WTC11 (cell line): ENCODE data around the gene PCBP1.

ENCODE experiments used
- CREM ChIP-seq: sonication (generic); formaldehyde crosslinking; IDR thresholded peaks from 2 replicates; pipeline ENCODE4 v1.8.1; 2022; ENCODE audit warnings: mild to moderate bottlenecking, missing genetic modification reagents, moderate library complexity
- HMGA2 ChIP-seq: fragments of 250-450 bp; sonication (Bioruptor Pico); IDR thresholded peaks from 2 replicates; pipeline ENCODE4 v1.4.0; 2021; ENCODE audit warnings: mild to moderate bottlenecking, moderate library complexity
- SP1 ChIP-seq: sonication (generic); formaldehyde crosslinking; conservative IDR thresholded peaks from 2 replicates; pipeline ENCODE4 v1.8.1; 2022; ENCODE audit warnings: missing genetic modification reagents
- TP53 ChIP-seq: sonication (generic); formaldehyde crosslinking; IDR thresholded peaks from 2 replicates; pipeline ENCODE4 v1.8.1; 2023; ENCODE audit warnings: mild to moderate bottlenecking, missing genetic modification reagents
- ZNF232 ChIP-seq: sonication (generic); formaldehyde crosslinking; IDR thresholded peaks from 2 replicates; pipeline ENCODE4 v1.8.0; 2022; ENCODE audit warnings: mild to moderate bottlenecking, missing genetic modification reagents
- ZNF263 ChIP-seq: sonication (generic); formaldehyde crosslinking; IDR thresholded peaks from 2 replicates; pipeline ENCODE4 v1.8.1; 2022; ENCODE audit warnings: low read depth, mild to moderate bottlenecking, moderate library complexity, missing genetic modification reagents
- TF ChIP-seq, protein P1 (sequence below): sonication (generic); formaldehyde crosslinking; IDR thresholded peaks from 2 replicates; pipeline ENCODE4 v1.8.0; 2022; ENCODE audit warnings: mild to moderate bottlenecking, missing genetic modification reagents
- TF ChIP-seq, protein P2 (sequence below): sonication (generic); formaldehyde crosslinking; IDR thresholded peaks from 2 replicates; pipeline ENCODE4 v1.8.1; 2023; ENCODE audit warnings: mild to moderate bottlenecking, moderate library complexity, missing genetic modification reagents
- TF ChIP-seq, protein P3 (sequence below): fragments of 200-600 bp; IDR thresholded peaks from 2 replicates; pipeline ENCODE4 v1.8.0; 2022; ENCODE audit warnings: antibody characterized with exemption
- TF ChIP-seq, protein P4 (sequence below): sonication (generic); formaldehyde crosslinking; IDR thresholded peaks from 2 replicates; pipeline ENCODE4 v1.8.0; 2022; ENCODE audit warnings: mild to moderate bottlenecking, missing genetic modification reagents
- TF ChIP-seq, protein P5 (sequence below): sonication (generic); formaldehyde crosslinking; IDR thresholded peaks from 2 replicates; pipeline ENCODE4 v1.8.1; 2022; ENCODE audit warnings: mild to moderate bottlenecking, moderate library complexity, missing genetic modification reagents
- TF ChIP-seq, protein P6 (sequence below): sonication (generic); formaldehyde crosslinking; IDR thresholded peaks from 2 replicates; pipeline ENCODE4 v1.8.0; 2023; ENCODE audit warnings: mild to moderate bottlenecking, missing genetic modification reagents
- TF ChIP-seq, protein P7 (sequence below): sonication (generic); formaldehyde crosslinking; conservative IDR thresholded peaks from 2 replicates; pipeline ENCODE4 v1.8.1; 2022; ENCODE audit warnings: mild to moderate bottlenecking, missing genetic modification reagents

DNA sequence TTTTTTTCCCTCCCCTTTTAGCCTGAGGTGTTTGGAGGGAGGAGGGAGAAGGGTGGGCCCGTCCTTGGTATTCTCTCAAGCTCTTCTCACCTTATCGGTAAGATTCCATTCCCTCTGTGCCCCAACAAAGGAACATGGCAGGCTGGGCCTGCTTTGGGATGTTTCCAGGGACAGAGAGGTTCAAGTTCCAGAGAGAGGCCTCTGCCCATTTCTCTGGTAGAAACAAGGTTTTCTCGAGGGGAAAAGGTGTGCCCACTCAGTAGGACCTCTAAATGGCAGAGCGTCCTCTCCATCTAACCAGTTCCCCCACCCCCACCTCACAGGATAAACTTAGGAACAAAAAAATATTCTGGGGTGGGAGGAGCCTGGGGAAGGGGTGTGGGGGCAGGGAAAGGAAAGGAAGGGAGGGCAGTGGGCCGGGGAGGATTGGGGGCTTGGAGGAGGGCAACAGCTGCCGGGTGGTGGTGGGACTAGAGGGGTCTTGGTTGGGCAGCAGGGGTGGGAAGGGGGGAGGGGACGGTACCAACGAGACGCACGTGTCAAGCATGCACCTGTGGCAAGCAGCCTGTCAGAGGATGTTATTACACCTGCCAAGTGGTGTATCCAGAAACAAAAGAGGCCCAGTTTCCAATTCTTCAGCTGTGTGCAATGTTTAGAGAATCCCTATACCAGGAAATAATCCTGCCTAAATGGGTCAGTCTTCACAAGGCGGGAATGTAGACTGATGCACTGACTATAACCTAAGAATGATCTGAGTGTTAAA lies 2.1 kb downstream of the PCBP1 start:
- TF ChIP-seq, protein P1, sequence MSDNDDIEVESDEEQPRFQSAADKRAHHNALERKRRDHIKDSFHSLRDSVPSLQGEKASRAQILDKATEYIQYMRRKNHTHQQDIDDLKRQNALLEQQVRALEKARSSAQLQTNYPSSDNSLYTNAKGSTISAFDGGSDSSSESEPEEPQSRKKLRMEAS (CRISPR knock-in tag) = peak; percentile 62; the same call in 1 of the 2 replicates
- TF ChIP-seq, protein P2, sequence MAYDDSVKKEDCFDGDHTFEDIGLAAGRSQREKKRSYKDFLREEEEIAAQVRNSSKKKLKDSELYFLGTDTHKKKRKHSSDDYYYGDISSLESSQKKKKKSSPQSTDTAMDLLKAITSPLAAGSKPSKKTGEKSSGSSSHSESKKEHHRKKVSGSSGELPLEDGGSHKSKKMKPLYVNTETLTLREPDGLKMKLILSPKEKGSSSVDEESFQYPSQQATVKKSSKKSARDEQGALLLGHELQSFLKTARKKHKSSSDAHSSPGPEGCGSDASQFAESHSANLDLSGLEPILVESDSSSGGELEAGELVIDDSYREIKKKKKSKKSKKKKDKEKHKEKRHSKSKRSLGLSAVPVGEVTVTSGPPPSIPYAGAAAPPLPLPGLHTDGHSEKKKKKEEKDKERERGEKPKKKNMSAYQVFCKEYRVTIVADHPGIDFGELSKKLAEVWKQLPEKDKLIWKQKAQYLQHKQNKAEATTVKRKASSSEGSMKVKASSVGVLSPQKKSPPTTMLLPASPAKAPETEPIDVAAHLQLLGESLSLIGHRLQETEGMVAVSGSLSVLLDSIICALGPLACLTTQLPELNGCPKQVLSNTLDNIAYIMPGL (CRISPR knock-in tag) = no peak
- TF ChIP-seq, protein P3, sequence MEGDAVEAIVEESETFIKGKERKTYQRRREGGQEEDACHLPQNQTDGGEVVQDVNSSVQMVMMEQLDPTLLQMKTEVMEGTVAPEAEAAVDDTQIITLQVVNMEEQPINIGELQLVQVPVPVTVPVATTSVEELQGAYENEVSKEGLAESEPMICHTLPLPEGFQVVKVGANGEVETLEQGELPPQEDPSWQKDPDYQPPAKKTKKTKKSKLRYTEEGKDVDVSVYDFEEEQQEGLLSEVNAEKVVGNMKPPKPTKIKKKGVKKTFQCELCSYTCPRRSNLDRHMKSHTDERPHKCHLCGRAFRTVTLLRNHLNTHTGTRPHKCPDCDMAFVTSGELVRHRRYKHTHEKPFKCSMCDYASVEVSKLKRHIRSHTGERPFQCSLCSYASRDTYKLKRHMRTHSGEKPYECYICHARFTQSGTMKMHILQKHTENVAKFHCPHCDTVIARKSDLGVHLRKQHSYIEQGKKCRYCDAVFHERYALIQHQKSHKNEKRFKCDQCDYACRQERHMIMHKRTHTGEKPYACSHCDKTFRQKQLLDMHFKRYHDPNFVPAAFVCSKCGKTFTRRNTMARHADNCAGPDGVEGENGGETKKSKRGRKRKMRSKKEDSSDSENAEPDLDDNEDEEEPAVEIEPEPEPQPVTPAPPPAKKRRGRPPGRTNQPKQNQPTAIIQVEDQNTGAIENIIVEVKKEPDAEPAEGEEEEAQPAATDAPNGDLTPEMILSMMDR = no peak
- TF ChIP-seq TP53 (CRISPR knock-in tag) = 0 out of 2 replicates have a peak, but pooled peaks have one; percentile 25
- TF ChIP-seq, protein P4, sequence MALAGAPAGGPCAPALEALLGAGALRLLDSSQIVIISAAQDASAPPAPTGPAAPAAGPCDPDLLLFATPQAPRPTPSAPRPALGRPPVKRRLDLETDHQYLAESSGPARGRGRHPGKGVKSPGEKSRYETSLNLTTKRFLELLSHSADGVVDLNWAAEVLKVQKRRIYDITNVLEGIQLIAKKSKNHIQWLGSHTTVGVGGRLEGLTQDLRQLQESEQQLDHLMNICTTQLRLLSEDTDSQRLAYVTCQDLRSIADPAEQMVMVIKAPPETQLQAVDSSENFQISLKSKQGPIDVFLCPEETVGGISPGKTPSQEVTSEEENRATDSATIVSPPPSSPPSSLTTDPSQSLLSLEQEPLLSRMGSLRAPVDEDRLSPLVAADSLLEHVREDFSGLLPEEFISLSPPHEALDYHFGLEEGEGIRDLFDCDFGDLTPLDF (CRISPR knock-in tag) = no peak
- TF ChIP-seq ZNF263 (CRISPR knock-in tag) = no peak
- TF ChIP-seq, protein P5, sequence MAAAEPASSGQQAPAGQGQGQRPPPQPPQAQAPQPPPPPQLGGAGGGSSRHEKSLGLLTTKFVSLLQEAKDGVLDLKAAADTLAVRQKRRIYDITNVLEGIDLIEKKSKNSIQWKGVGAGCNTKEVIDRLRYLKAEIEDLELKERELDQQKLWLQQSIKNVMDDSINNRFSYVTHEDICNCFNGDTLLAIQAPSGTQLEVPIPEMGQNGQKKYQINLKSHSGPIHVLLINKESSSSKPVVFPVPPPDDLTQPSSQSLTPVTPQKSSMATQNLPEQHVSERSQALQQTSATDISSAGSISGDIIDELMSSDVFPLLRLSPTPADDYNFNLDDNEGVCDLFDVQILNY (CRISPR knock-in tag) = no peak
- no peak for TF ChIP-seq CREM (CRISPR knock-in tag)
- TF ChIP-seq, protein P6, sequence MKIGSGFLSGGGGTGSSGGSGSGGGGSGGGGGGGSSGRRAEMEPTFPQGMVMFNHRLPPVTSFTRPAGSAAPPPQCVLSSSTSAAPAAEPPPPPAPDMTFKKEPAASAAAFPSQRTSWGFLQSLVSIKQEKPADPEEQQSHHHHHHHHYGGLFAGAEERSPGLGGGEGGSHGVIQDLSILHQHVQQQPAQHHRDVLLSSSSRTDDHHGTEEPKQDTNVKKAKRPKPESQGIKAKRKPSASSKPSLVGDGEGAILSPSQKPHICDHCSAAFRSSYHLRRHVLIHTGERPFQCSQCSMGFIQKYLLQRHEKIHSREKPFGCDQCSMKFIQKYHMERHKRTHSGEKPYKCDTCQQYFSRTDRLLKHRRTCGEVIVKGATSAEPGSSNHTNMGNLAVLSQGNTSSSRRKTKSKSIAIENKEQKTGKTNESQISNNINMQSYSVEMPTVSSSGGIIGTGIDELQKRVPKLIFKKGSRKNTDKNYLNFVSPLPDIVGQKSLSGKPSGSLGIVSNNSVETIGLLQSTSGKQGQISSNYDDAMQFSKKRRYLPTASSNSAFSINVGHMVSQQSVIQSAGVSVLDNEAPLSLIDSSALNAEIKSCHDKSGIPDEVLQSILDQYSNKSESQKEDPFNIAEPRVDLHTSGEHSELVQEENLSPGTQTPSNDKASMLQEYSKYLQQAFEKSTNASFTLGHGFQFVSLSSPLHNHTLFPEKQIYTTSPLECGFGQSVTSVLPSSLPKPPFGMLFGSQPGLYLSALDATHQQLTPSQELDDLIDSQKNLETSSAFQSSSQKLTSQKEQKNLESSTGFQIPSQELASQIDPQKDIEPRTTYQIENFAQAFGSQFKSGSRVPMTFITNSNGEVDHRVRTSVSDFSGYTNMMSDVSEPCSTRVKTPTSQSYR (CRISPR knock-in tag) = no peak
- TF ChIP-seq ZNF232 (CRISPR knock-in tag) = no peak
- TF ChIP-seq, protein P7, sequence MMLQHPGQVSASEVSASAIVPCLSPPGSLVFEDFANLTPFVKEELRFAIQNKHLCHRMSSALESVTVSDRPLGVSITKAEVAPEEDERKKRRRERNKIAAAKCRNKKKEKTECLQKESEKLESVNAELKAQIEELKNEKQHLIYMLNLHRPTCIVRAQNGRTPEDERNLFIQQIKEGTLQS (CRISPR knock-in tag) = no peak
- peak; percentile 11; the same call in 1 of the 2 replicates for TF ChIP-seq SP1
- TF ChIP-seq HMGA2 = no peak
